GM21786 (cell line): ENCODE measurements around the gene EHBP1L1.

Experiments
- ATAC-seq: cut with Tn5 transposase; IDR thresholded peaks from one replicate; pipeline ENCODE4 v1.9.1; 2021; ENCODE audit not compliant: unreplicated experiment

Gene EHBP1L1

DNA sequence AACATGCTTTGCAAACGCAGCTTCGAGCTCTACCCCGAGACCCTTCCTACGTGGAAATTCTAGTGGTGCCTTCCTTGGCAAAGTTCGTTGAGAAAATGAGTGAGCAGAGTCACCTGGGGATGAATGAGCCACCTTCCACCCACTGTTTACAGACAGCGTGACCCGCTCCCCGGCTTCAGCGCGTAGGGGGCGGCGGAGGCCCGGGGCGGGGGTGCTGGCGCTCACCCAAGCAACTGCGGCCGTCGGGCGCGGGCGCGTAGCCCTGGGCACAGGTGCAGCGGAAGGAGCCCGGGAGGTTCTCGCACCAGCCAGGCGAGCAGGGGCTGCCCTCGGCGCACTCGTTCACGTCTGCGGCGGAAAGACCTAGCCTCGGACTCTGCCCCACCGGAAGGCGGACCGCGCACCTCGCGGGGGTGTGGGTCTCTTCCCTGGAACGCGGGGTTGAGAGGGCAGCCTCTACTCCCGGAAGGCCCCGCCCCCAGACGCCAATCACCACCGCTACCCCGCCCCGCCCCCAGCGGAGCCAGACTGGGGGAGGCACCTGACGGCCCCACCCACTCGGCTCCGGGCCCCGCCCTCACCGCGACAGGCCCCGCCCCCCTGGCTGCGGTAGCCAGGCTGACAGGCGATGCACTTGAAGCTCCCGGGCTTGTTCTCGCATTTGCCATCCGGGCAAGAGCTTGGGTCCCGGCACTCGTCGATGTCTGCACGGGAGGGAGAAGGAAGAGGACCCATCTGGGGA lies 29.5 kb upstream of the EHBP1L1 start:
- ATAC-seq = peak; percentile 63

DNA sequence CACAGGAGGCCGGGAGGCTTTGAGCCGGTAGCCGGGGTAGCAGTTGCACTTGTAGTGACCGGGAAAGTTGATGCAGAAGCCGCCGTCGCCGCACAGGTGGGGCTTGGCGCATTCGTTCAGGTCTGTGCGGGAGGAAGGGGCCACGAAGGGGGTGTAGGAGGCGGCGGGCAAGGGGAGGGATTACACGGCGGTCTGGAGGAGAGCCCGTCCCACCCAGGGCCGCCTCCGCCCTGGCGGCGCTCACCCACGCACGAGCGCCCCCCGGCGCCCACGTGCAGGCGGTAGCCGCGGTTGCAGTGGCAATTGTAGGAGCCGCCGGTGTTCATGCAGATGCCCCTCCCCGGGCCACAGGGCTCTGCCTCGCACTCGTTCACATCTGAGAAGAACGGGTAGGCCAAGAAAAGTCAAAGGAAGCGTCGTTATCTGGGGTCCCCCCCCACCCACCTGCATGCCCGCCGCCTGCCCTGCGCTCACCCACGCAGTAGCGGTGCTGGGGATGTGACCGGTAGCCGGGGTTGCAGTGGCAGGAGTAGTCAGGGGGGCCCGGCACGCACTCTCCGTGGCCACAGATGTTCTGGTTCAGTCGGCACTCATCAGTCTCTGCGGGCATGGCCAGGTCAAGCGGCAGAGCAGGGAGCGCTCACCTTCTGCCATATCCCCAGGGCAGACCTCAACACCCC lies 28.3 kb upstream of the EHBP1L1 start:
- no peak for ATAC-seq

DNA sequence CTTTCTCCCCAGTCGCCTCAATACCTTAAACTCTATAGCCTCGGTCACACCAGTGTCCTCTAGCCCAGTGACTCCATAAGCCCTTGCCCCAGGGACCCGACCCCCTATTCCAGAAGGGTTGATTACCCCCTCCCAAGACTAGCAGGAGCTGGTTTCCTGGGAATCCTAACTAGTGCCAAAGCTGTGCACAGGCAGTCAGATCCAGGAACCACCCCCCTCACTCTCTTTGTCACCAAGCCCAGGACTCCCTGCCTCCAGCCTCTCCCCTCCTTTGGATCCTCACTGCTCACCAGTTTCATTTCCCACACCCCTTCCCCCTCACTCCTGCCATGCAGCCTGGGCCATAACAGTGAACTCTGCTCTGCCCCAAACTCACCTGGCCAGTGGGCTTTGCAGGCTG lies 27.5 kb upstream of the EHBP1L1 start:
- ATAC-seq = no peak

DNA sequence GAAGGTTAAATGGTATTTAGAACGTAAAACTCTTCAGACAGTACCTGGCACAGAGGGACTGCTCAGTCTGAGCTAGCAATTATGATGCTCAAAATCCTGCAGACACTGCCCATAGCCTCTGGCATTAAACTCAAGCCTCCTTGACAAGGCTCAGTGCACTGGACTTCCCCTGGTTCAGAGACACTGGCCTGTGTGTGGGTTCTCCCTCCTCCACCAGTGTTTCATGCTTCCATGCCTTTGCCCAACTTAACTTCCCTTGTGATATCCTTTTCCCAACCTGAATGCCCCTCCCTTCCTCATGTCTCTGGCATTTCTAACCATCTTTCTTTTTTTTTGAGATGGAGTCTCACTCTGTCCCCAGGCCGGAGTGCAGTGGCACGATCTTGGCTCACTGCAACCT lies 26.8 kb upstream of the EHBP1L1 start:
- no peak for ATAC-seq

DNA sequence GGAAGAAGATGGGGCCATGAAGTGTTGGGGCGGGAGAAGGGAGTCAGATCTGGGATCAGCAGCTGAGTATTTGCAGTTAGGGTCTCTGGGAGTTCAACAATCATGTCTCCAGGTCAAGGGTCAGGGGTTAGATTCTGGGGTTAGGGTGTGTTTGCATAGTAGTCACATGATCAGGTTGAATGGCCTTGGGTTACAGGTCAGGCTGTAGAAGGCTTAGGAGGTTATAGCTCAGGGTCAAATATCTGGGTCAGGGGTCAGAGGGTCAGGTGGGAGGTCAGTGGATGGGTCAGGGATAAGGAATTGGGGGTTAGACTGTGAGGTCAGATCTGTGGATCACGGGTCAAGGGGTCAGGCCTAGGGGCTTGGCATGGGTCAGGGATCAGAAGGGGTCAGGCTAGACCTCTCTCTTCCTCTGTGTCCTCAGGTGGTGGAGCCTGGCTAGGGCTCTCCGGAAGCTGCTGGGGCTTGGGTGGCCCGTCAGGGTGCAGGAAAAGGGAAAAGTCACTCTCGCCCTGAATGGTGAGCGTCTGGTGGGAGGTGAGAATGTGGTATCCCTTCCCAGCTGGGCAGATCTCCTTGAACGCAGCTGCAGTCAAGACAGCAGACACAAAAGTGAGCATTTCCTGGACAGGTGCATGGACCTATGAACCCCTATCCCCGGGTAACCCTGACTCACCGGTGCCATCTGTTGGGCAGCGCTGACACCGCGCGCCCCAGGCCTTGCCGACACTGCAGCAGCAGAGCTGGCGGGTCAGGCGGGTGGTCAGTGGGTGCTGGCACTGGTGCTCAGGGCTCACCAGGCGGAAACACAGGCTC lies 24.1 kb upstream of the EHBP1L1 start:
- no peak for ATAC-seq

DNA sequence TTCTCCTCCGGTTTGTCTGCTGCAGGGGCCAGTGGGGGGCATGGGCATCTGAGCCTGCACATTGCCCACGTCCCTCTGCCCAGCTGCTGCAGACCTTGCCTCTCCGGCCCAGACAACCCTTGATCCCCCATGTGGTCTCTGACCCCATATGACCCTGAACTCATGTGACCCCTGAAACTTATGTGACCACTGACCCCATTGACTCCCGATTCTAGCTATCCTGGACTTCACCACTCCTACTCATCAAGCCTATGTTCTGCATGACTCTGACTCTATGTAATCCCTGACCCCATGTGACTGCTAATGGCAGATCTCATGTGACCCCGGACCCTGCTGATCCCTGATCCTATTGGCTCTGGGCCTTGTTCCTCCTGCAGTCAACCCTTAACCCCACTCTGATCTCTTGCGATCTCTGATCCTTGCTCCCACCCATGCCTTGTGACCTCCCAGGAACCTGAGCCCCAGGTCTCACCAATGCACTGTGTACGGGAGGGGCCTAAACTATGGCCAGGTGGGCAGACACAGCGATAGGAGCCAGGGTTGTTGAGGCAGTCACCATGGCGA lies 23.4 kb upstream of the EHBP1L1 start:
- ATAC-seq = no peak

DNA sequence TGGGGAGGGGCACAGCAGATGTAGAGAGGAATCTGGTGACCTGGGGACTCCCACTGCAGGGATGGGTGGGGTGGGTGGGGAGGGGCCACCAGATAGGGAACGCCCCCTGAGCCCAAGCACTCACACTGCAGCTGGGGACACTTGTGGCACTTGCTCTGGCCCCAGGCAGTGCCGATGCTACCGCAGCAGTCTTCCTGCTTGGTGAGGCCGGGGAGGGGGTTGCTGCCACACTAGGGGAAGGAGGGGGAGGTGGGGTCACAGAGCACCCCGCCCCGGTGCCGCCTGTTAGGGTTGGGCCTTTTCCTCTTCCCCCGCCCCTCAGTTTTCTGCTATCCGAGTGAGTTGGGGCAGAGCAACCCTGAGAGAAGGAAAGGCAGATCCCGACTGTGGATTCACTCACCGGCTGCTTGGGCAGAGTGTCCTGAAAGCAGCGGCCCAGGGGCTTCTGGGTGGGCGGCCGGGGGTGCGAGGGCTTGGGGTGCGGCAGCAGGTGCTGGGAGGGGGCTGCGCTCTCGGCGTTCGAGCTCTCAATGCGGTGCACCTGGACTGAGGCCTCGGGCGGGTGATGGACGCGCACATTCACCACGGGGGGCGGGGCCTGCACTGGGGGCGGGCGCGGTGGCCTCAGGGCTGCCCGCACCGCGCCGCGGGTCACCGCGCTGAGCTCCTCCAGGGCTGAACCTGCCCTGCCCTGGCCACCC lies 22.4 kb upstream of the EHBP1L1 start:
- no peak for ATAC-seq

DNA sequence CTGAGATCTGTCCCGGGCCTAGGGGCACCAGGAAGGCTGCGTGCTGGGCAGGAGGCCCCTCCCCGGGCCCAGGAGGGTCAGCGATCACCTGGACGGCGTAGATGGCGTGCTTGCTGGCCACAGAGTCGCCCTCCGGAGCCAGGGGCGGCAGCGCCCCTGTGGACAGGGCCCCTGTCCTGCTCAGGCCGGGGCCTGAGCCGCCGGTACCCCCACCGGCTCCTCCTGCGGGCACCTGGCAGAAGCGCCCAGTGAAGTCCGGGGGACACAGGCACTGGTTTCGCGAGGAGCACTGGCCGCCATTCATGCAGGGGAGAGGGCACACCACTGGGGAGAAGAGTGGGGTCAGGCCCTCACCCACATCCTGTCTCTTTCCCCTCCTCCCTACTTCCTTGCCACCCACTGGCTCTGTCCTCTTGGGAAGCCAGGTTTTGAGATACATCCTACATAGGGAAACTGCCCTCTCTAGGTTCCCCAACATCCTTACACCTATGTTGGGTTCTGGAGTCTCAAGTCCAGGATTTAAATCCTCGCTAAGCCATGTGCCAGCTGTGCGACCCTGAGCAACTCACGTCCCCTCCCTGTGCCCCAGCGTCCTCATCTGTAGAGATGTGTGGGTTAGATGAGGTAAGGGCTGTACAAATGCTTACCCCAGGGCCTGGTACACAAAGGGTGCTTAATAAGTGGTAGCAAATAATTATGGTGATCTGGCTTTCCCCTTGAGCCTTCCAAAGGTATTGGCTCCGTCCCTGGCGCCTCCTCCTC lies 21.6 kb upstream of the EHBP1L1 start:
- ATAC-seq = no peak

DNA sequence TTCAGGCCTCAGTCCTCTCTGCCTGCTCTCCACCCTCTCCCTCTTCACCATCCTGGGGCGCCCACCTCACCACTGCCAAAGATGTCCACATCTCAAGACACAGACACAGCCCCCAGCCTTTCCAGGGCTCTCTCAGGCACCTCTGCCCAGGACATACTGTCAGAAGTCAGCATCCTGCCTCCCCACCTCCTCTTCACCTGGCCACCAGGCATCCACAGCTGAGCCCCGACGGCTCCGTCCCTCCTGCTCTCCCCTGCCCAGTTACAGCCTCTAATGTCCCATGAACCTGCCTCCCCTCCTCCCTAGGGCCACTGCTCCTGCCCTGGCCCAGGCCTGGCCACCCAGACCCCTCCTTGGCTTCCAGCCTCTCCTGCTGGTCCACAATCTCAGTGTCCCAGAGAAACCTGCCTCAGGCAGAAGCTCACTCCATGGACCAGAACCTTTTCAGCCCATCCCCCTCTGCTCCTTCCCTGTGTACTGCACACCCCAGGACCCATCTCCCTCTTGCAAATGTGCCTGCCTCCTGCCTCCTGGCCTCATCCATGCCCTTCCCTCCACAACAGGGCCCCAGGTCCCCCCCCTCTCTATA lies 20.9 kb upstream of the EHBP1L1 start:
- ATAC-seq = no peak

DNA sequence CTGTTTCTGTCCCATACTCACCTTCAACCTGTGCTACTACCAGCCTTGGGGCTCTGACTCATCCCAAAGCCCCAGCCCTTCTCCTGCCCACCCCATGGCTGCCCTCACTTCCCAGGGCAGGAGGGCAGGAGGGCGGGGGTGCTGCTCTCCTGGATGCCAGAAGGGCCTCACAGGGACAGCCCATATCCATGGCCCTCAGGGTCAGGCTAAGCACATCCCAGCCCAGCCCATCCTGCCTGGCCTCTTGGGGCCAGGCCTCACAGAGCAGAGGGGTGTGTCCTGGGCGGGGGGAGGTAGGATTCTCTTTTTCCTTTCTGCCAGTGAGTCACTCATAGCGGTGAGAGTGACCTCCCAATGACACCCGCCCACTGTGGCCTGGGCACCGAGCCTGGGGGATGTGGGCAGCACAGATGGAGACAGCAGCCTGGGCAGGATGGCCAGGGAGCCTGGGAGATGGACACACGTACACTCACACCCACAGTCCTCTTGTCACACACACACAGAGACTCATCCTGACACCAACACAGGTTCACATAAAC lies 20.1 kb upstream of the EHBP1L1 start:
- no peak for ATAC-seq

DNA sequence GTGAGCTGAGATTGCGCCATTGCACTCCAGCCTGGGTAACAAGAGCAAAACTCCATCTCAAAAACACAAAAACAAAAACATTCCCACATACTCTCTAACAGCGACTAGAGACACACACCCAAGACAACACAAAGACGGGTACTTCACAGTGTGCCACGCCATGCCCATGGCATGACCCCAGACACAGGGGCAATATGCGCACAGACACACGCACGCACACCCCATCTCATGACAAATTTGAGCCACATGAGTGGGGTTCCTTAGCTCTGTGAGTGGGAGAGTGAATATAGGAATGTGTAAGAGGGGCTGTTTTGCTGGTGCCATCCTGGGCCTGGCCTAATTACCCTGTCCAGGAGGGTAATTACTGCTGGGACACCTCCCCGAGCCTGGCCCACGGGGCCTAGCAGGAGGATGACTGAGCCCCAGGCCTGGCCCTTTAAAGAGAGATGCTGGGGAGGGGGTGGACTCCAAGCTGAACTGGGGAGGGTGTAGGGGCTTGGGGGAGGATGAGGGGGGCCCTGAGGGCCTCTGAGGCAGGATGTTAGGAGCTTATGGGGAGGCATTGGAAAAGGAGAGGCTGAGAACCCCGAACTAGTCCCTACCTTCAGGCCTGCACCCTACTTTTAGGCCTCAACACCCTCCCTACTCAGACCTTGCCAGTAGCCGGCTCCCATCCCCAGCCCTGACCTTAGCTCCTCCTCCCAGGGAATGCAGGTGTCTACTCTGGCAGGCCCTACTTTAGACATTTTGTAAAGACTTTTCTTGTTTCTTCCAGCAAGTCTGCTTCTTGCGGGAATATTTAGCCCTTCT lies 19.2 kb upstream of the EHBP1L1 start:
- no peak for ATAC-seq

DNA sequence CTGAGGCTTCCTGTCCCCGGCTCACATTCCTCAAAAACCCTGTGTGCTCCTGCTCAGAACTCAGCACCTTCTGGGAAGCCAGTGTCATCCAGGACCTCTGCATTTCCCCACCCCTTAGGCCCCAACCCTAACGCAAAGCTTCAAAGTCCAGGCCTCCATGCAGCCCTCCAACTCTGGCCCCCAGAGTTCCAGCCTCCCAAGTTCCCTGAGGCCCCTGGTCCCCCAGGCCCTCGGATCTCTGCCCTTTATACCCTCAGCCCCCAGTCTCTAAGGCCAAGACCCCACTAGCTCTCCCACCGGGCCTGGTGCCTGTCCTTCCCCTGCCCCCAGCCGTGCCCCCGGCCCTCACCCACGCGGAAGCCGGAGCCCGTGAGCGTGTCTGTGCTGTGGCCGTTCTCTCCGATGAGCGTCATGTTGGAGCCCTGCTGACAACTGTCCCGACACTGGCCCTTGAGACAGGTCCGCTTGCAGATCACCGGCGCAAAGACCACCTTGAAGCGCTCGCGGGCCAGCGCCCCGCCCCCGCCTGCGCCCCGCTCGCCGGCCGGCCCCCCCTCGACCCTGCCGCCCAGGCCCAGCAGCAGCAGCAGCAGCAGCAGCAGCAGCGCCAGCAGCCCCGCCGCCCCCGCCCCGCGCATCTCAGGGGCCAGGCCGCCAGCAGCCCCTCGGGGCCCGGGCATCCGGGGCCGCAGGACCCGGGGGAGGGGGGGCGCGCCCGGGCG lies 18.4 kb upstream of the EHBP1L1 start:
- ATAC-seq = no peak

DNA sequence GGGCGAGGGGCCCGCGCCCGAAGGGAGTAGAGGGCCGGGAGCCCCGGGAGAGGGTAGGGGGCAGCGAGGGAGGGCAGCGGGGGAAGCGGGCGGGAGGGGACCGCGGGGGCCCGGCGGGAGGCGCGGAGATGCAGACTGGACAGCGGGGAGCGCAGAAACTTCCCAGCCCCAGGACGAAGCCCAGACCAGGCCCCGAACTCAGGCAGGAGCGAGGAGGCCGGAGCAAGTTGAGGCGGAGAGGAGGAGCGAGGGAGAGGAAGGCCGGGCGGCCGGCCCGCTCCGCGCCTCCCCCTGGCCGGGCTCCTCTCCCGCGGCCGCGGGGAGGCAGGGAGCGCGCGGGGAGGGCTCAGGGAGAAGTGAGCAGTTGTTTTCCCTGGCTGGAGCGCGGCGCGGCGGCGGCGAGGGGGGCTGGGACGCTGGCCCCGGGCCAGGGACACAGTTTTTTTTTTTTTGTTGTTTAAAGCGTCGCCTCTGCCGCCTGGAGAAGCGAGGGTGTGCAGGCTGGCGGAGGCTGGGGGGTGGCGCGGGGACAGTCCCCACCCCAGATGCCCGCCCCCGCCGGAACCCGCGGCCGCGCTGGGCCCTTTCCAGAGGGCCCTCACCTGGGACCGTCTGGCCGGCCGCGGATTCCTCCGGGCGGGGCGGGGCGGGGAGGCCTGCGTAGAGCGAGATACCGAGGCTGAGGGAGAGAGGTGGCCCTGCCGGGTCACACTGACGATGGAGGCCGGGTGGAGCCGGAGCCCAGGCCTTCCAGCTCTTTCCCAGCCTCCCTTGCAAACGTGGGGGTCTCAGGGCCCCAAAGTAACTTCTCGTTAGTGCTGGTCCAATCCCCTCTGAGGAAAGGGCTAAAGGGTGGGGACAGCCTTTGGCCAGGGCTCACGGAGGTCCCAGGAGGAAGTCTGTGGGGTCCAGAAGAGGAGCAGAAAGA lies 17.6 kb upstream of the EHBP1L1 start, which contains the start of gene LTBP3:
Gene LTBP3 (minus strand): TSS at position 358 of the 928 bp plus-strand sequence. CDS start 400 bp downstream, outside the sequence.
- ATAC-seq = no peak

DNA sequence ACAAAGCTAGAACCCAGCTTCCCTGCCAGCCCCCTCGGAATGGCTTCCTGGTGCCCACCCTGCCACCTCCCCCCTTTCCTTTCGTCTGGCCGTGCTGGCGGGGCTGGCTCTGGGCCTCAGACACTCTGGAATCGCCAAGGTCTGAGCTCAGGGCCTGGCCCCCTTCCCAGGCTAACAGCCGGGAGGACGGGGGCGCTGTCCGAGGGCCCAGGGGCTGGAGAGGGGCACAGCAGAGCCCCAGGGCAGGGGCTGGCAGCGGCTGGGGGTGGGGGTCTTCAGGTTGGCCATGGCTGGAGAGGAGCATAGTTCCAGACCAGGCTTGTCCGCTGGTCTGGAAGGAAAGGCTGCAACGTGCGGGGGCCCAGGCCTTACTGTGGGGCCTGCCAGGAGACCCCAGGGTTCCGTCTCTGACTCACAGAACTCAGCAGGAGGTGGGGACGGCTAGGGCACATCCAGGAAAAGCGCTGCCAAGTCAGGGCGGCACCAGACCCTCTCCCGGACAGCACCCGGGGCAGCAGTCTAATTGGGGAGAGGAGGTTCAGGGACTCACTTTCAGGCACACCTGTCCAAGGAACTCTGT lies 16.8 kb upstream of the EHBP1L1 start:
- ATAC-seq = no peak

DNA sequence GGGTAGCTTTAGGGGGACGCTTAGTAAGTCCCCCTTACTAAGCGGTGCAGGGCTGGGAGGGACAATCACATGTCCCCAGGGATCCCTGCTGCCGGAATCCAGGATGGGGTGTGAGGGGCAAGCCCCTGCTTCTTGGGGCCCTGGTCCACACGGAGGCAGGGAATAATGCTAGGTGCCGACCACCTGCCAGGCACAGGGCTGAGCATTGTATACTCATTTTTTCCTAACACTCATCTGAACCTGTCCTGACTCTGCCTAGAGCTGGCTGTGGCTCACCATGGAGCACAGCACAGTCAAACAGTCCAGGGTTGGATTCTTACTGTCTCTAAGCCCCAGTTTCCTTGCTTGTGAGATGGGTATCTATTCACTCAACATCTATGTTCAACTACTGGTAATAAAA lies 16.3 kb upstream of the EHBP1L1 start:
- ATAC-seq = no peak

DNA sequence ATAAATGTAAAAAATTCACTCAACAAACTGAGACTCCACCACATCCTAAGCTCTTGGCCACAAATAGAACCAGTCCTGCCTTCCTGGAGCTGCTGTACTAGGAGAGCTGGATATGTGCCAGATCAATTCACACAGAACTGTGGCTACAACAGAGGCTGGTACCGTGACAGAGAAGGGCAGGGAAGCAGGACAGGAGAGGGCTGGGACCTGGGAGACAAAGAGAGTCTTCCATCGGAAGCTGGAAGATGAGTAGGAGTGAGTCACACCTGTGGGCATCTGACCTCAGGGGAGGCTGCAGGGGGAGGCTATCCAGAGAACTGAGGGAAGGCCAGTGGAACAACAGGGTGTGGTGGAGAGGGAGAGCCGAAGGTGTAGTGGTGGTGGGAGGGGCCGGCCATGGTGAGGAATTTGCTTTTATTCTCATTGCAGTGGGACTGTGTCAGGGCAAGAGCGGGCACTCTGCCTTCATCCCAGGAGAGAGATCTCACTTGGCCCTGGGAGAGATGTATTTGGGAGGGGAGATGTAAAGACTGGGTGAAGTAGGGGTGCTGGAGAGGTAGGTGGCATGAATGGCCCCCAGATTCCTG lies 15.8 kb upstream of the EHBP1L1 start:
- ATAC-seq = no peak
